GM18909 (cell line): ENCODE measurements around the gene HBP1.

ENCODE experiments used
- ATAC-seq: cut with Tn5 transposase; IDR thresholded peaks from one replicate; pipeline ENCODE4 v1.9.1; 2021; ENCODE audit warnings: mild to moderate bottlenecking; ENCODE audit not compliant: unreplicated experiment, poor library complexity

HBP1 gene

DNA sequence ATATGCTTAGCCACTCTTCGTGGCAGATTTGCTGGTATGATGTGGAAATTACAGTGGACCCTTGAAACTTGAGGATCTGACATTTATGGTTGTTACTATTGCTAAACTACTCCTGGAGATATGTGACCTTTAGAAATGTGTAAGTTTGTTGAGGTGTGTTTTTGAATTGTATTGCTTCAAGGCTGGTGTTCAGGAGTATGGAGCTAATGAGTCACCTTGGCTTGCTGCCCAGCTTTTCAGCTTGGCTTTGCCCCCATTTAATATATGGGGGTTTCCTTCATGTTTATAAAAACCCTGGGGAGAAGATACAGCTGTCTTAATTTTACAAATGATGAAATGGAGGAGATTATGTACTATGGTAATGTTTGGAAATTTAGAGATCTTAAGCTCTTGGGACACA lies 11.6 kb downstream of the HBP1 start:
- no peak for ATAC-seq

DNA sequence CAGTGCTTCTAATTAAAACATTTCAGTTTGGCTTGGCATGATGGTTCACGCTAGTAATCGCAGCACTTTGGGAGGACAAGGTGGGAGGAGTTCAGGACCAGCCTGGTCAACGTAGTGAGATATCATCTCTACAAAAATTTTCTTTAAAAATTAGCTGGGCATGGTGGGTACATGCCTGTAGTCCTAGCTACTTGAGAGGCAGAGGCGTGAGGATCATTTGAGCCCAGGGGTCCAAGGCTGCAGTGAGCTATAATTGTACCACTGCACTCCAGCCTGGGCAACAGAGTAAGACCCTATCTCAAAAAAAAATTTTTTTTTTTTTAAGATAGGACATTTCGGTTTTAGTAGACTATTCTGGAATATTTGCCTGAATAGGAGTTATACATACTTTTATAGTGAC lies 12.4 kb downstream of the HBP1 start:
- no peak for ATAC-seq

DNA sequence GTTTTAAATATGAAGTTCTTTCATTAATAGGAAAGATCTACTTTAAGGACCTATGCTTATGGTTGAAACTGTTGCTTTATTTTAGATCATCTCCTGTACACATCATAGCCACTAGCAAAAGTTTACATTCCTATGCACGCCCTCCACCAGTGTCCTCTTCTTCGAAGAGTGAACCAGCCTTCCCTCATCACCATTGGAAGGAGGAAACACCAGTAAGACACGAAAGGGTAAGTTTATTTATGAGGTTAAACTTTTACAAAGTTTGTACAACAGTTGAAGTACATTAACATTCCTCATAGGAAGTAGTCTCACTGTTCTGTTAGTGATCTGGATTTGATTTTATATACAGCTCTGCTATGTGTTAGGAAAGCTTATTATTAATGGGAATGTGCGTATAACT lies 16.9 kb downstream of the HBP1 start:
- no peak for ATAC-seq

DNA sequence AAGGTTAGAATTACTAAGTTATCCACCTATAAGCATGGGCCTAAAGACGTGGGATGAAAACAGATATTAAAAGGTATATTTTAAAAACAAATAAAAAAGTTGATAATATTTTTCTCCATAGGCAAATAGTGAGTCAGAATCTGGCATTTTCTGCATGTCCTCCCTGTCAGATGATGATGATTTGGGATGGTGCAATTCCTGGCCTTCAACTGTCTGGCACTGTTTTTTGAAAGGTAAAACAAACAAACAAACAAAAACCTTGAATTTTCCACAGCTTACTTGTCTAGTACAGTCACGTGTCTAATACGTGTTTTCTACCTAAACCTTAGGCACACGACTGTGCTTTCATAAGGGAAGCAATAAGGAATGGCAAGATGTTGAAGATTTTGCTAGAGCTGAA lies 17.4 kb downstream of the HBP1 start:
- ATAC-seq, result no peak

DNA sequence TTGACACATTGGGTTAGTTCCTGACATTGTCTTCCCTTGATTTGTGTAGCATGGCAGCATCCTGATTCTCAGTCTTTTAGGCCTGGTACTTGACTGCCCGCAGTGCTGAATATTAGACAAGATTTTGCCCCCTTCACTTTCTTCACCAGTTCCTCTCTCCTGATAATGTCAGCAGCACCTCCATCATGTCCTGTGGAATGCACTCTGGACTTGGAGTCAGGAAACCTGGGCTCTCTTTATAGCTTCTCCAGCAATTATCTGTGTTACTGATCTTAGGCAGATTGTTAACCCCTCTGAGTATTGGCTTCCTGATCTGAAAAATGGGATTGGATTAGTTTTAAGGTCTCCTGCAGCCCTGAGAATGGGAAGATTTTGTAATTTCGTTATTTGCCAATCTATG lies 19.0 kb downstream of the HBP1 start:
- ATAC-seq, result no peak

DNA sequence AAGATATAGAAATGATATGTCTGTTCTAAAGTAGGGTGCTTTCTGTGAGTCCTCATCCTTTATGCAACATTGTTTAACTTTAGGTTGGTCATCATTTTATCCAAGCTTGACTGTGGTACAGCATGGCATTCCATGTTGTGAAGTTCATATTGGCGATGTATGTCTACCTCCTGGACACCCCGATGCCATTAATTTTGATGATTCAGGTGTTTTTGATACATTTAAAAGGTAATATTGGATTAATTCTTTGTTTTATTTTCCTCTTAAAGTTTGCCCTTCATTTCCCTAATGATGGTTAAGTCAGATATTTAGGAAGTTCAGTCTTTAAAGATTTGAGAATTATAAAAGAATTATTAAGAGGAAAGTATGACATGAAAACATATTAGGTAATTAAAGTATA lies 21.3 kb downstream of the HBP1 start:
- ATAC-seq, result no peak

DNA sequence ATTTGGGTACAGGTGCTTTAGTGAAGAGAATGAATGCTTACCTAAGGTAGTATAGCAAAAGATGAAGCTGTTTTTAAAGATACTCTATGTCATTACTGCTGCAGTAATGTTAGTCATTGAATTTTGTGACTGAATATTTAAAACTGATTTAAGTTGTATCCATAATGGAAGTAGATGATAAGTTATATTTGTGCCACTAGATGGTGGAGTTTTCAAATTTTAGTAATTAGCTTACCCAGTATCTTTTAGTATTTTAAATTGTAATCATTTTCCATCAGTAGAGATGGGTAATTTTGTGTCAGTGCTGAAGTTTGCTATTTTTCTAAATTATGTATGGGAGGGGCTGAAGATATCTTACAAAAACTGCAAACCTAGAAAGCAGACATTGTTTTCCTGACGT lies 25.2 kb downstream of the HBP1 start:
- ATAC-seq, result no peak

DNA sequence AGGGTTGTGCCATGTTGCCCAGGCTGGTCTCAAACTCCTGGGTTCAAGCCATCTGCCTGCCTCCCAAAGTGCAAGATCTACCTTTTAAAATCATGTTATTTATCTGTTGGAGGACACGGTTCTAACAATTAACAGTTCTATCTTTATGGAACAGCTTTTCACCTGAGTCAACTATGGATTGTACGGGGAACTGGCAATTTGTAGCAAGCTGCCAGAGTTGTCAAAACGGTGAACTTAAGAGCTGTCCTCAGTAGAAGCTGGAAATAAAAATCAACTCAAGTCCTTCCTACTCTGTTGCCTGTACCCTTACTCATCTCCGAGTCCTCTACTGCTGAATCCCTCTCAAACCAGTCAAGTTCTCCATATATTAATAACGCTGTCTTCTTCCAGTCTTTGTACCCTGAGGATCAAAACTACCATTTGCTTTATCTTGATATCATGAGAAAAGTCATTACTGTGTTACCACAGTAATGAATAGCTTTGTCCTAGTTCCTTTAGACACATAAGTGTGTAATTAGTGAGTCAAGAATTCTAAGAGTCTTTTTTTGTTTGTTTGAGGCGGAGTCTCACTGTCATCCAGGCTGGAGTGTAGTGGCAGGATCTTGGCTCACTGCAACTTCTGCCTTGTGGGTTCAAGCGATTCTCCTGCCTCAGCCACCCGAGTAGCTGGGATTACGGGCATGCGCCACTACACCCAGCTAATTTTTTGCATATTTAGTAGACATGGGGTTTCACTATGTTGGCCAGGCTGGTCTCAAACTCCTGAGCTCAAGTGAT lies 28.2 kb downstream of the HBP1 start:
- no peak for ATAC-seq

DNA sequence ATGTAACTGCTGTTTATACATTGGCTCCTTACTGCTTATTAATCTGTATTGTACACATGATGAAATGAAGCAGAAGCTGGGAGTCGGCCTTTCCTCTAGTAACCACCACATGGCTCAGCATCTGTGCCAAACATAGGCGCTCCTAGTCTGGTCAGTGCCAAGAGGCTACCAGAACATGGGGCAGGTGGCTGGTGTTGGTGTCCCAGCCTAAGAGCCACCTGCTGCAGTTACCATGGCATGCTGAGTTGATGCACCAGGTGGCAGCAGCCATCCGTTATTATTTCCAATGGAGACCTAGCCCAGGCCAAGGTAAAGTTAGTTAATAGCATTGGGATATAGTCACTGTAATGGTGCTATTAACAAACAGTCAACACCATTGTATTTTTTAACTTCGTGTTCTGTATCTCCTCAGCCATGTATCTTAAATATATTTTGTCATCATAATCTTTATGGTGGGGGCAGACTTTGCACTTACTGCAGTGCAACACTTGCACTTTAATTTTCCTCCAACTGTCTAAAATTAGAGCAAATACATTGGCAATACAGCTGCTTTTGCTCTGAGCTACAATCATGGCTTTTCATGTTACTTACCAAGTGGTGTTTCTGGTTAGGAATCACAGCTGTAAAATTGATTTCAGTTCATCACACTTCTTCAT lies 33.1 kb downstream of the HBP1 start:
- peak; percentile 53 for ATAC-seq

DNA sequence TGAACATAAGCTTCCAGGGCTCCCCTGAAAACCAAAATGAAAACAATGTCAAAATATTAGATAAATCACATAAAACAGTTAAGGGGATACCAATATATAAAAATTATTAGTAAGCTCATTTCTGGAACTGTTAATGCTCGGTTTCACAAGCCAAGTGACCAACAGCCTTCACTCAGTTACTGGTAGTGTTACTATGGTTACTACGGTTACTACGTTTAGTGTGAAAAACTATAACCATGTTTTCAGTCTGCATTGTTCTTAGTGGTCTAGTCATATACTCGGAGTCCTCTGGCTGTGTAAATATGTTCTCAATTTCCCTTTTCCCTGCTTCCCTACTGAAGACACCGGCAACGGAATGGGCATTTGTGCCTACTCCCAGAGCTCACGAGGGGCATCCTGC lies 34.8 kb downstream of the HBP1 start:
- no peak for ATAC-seq

DNA sequence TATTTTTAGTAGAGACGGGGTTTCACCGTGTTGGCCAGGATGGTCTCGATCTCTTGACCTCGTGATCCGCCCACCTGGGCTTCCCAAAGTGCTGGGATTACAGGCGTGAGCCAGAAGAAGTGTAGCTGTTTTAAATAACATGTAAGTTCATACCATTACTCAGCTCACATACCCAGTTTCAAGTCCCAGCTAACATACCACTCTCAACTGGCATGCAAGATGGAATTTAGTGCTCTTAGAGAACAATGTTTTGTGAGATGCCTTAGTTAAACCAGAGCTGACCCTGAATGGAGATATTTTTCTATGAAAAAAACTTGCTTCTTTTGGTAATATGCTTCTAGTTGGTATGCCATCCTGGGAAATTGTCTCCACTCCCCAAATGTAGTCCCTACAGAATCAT lies 37.3 kb downstream of the HBP1 start:
- no peak for ATAC-seq

DNA sequence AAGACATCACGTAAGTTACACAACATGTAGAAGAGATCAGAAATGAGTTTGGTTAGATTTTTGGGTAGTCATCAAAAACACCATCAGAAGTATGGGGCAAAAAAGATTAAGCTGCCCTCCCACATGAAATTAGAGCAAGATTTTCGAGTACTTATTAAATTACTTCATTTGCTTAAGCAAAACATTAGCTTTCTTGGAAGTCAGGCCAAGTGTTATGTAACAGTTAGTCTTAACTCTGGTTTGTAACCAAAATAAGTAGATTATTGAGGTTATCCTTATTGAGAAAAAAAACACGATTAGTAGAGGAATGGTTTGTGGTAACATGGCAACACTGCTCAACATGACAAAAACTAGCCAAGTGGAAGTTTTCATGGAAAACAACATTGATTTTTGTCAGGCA lies 37.9 kb downstream of the HBP1 start:
- no peak for ATAC-seq

DNA sequence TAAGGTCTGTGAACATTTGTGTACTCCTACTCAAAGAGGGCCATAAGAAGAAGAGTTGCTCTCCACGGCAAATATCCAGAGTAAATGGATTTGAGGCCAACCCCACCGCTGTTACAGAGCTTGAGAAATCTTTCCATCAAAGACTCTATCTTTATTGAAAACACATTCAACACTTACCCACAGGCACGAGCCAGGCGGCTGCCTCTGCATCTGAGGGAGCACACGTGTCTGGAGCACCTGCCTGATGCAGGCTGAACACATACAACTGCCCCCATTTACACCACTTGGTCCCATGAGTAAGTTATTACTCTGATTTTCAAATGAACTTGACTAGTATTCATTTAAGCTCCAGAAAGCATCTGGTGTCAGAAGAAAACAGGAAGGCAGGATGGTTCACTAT lies 38.7 kb downstream of the HBP1 start:
- no peak for ATAC-seq

DNA sequence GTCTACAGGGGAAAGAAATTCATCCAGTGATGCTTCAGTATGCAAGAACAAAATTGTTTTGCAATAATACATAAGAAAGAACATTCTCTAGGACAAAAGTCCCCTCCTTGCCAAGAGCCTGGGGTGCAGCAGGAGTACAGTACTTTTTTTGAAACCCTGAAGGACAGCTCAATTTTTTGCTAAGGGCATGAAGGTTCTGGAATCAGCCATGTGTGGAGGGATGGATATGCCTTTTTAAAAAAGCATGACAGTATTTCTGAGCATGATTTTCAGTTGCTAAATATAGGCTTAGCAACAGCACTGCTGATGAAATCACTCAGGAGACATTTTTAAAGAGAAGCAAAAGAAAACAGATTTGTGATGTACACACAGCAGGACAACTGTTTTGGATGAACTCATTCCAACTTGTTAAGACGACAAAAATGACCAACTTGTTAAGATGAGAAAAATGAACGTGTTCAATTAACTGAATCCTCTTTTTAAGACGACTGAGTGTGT lies 39.3 kb downstream of the HBP1 start:
- no peak for ATAC-seq

DNA sequence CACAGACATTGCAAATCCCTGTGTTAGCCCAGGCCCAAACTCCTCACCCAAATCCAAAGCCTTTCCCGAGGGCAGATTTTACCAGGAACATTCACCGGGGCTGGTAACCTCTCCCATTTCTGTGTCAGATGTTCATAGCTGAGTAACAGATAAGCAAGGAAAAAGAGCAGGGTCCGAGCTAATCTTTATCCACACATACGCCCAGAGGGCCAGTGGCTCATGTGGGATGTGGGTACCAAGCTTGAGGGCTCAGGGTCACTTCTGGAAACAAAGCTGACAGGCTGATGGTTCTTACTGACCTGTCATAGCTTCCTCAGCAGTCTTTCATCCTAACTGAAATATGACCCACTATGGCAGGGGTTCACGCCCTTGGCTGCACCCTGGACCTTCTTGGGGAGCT lies 39.8 kb downstream of the HBP1 start:
- ATAC-seq, result no peak

DNA sequence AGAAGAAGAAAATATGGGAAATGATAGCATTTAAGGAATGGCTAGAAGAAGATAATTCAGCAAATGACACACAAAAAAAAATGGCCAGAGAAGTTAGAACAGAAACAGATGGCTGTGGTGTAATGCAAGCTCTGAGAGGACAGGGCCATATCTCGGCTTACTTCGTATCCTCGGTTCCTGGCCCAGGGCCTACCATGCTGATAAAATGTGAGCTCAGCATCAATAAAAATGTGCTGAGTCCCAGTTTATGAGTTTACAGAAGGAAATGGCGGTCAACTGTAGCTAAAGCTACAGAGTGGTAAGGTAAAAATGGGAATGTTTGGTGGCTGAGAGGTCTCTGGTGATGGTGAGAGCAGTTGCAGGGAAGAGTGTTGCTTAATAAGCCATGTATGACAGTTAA lies 40.8 kb downstream of the HBP1 start:
- no peak for ATAC-seq

DNA sequence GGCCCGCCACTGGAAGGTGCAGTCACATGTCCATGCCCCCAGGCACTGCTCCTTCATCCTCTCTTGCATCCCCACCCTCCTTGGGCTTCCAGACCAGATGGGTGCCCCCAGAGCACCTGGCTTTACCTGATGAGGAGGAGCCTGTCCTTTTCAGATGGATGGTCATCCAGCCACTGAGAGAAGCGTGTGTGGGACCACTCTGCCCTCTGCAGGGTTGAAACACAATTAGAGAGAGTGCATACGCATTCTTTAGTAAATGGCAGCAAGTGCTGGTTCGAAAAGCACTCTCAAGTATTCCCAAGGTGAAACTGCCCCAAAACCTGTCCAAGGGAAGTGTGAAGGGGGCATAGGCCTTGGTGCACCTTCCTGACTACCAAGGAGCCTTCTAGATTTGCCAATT lies 41.6 kb downstream of the HBP1 start:
- ATAC-seq, result no peak

DNA sequence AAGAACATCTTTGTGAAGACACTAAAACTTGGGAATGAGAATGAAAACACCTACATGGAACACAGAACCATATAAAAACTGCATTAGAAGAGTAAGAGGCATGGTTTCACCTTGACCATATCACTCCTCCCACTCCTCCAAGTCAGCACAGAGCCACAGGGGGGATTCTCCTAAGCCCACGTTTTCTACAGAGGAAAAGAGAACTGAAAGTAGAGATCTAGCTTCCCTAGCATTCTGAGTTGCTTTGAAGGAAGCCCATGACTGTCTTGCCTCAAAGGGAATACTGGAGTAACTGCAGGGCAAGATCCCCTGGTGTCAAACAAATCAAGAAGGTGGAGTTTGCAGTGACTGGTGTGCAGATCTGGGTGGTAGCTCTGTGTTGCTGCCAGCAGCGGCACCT lies 43.9 kb downstream of the HBP1 start:
- no peak for ATAC-seq

DNA sequence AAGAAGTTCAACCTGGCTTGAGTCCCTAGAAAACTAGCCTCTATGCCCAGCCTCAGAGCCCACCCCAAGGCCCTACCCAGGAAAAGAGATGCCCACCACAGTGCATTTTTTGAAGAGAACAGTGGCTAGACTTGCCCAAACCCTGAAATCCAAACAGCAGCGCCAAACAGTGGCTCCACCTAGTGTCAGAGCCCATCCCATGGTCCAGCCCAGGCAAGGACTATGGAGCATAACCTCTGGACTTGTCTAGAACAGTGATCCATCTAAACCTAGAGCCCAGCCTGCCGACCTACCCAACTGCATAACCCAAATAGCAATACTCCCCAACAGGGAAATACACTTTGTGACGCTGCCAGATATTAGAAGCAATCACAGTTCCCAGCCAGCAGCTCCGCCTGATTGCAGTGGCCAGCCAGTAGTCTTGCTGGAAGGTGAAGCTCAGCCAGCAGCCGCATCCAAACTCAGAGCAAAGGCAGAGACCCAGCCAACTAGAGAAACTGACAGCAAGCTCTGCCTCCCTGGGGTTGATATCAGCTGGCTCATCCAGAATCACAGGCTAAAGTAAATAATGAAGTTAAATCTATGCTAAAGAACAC lies 44.5 kb downstream of the HBP1 start:
- ATAC-seq, result no peak

DNA sequence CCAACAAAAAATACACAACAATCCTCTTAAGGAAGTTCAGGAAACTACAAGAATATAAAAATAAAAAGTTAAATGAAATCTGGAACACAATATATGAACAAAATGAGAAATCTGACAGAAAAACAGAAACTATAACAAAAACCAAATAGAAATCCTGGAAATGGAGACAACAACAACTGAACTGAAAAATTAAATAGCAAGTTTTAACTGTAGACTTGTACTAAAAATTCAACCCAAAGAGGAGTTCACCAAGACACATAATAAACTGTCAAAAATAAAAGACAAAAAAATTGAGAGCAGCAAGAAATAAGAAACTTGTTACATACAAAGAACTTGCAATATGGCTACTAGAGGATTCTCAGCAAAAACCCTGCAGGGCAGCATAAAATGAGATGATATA lies 45.1 kb downstream of the HBP1 start:
- ATAC-seq, result no peak

DNA sequence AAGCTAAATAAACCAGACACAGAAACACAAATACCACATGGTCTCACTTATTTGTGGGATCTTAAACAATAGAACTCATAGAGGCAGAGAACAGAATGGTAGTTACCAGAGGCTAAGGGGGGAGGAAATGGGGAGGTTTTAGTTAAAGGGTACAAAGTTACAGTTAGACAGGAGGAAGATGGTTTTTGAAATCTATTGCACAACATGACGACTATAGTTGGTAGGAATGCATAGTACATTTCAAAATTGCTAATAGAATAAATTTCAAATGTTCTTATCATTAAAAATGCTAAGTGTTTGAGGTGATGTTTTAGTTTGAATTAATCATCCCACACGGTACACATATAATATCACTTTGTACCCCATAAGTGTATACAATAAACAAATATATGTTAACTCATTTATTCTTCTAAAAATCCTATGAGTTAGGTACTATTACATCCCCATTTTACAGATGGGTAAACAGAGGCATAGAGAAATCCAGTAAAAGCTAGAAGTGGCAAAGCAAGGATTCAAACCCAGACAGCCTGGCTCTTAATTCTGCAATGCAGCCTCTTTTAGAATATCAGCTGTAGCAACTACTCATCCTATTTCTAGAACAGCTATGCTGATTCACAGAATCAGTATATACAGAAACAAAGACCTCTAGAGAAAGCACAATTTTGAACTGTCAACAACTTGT lies 50.9 kb downstream of the HBP1 start:
- no peak for ATAC-seq
